Loucy (cell line): Measurements from ENCODE around the gene C1orf159.

Source experiments
- EZH2phosphoT487 ChIP-seq: fragments of 200-600 bp; IDR thresholded peaks from 2 replicates; pipeline ENCODE4 v1.6.1; 2018; ENCODE audit warnings: antibody characterized with exemption, mild to moderate bottlenecking, moderate library complexity, borderline replicate concordance
- TF ChIP-seq, protein P1 (sequence below): fragments of 200-600 bp; sonication (generic); conservative IDR thresholded peaks from 2 replicates; pipeline ENCODE4 v1.5.1; 2014; ENCODE audit warnings: mild to moderate bottlenecking, antibody characterized with exemption, low read length

DNA sequence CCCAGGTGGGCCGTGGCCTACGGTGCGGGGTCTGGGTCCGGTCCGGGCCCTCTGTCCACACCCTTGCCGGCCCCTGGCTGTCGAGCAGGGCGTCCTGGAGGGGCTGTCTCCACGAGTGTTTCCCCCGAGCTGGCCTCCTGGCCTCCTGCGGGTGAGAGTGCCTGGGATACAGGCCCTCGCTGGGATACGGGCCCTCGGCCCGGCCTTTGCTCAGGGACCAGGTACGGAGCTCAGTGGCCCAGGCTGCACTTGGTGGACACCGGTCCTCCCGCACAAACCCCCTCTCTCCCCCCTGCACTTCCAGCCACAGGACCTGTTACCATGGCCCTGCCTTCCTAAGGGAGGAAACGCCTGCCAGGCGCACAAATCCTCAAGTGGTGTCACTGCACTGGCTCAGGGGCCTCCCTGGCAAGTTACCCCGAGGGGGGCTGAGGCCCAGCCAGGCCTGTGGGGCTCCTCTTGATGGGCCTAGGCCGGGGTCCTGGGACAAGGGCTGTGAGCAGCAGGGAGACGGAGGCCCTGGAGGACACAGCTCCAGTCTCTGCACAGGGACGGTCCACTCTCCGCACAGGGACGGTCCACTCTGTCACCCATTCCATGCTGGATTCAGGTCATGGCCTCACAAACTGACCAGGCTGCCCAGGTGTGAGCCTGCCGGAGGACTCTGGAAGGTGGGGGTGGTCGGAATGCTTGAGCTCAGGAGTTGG lies 23.6 kb downstream of the C1orf159 start:
- TF ChIP-seq, protein P1, sequence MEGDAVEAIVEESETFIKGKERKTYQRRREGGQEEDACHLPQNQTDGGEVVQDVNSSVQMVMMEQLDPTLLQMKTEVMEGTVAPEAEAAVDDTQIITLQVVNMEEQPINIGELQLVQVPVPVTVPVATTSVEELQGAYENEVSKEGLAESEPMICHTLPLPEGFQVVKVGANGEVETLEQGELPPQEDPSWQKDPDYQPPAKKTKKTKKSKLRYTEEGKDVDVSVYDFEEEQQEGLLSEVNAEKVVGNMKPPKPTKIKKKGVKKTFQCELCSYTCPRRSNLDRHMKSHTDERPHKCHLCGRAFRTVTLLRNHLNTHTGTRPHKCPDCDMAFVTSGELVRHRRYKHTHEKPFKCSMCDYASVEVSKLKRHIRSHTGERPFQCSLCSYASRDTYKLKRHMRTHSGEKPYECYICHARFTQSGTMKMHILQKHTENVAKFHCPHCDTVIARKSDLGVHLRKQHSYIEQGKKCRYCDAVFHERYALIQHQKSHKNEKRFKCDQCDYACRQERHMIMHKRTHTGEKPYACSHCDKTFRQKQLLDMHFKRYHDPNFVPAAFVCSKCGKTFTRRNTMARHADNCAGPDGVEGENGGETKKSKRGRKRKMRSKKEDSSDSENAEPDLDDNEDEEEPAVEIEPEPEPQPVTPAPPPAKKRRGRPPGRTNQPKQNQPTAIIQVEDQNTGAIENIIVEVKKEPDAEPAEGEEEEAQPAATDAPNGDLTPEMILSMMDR: no peak
- TF ChIP-seq EZH2phosphoT487: no peak
